K562 (cell line): Measurements from ENCODE around the gene OSCP1. TPM values are rescaled to one million over a fixed set of nuclear protein-coding genes. Genes with fewer than 3 reads are reported as not detected.

Experiments
- BACH1 ChIP-seq: fragments of 200-800 bp; sonication (Bioruptor generic); IDR thresholded peaks from 2 replicates; pipeline ENCODE4 v1.6.1; 2016; ENCODE audit warnings: missing genetic modification characterization, missing compliant biosample characterization
- BCOR ChIP-seq: fragments of 450-650 bp; IDR thresholded peaks from 2 replicates; pipeline ENCODE4 v1.6.1; 2016
- CEBPG ChIP-seq, 3 experiments: fragments of 200-800 bp in 1 of 3; sonication (Bioruptor generic) in 1 of 3; sonication (generic) in 1 of 3; formaldehyde crosslinking in 1 of 3; IDR thresholded peaks in 2 of 3; conservative IDR thresholded peaks in 1 of 3; 2 replicates each; pipeline versions ENCODE4 v1.6.1 to v1.8.0; 2016 to 2022; ENCODE audit warnings: missing compliant biosample characterization in 2 of 3, missing genetic modification characterization in 2 of 3, mild to moderate bottlenecking in 1 of 3, missing genetic modification reagents in 1 of 3
- CREM ChIP-seq: IDR thresholded peaks from 2 replicates; pipeline ENCODE4 v1.6.1; 2014; ENCODE audit warnings: antibody characterized with exemption, low read depth
- CSDE1 ChIP-seq, 2 experiments: fragments of 450-650 bp; IDR thresholded peaks; 2 replicates each; pipeline ENCODE4 v1.6.1; 2016; ENCODE audit warnings: mild to moderate bottlenecking in 1 of 2
- KLF16 ChIP-seq: IDR thresholded peaks from 2 replicates; pipeline ENCODE4 v1.6.1; 2016; ENCODE audit warnings: antibody characterized with exemption
- MCM5 ChIP-seq: fragments of 450-650 bp; IDR thresholded peaks from 2 replicates; pipeline ENCODE4 v1.6.1; 2016; ENCODE audit warnings: low read depth
- NCOR1 ChIP-seq: fragments of 450-650 bp; IDR thresholded peaks from 2 replicates; pipeline ENCODE4 v1.6.1; 2016; ENCODE audit warnings: mild to moderate bottlenecking, moderate library complexity
- NFRKB ChIP-seq: fragments of 450-650 bp; IDR thresholded peaks from 2 replicates; pipeline ENCODE4 v1.6.1; 2016; ENCODE audit warnings: low read depth
- POLR2B ChIP-seq: fragments of 450-650 bp; IDR thresholded peaks from 2 replicates; pipeline ENCODE4 v1.6.1; 2018; ENCODE audit warnings: low read depth; ENCODE audit not compliant: partially characterized antibody
- RAD51 ChIP-seq: fragments of 450-650 bp; IDR thresholded peaks from 2 replicates; pipeline ENCODE4 v1.7.1; 2016; ENCODE audit warnings: low read depth, mild to moderate bottlenecking, borderline replicate concordance
- RREB1 ChIP-seq: fragments of 250-450 bp; sonication (Bioruptor Pico); IDR thresholded peaks from 2 replicates; pipeline ENCODE4 v1.4.0; 2020
- SREBF2 ChIP-seq: sonication (generic); formaldehyde crosslinking; IDR thresholded peaks from 2 replicates; pipeline ENCODE4 v1.4.0; 2020; ENCODE audit warnings: mild to moderate bottlenecking, missing genetic modification reagents
- ZNF589 ChIP-seq: fragments of 200-800 bp; sonication (Bioruptor generic); IDR thresholded peaks from 2 replicates; pipeline ENCODE4 v1.6.1; 2016; ENCODE audit warnings: low read depth, missing genetic modification characterization, missing compliant biosample characterization
- polyA plus RNA-seq, 8 experiments: library from polyadenylated mRNA; depleted of rRNA in 4 of 8; stranded (reverse) in 5 of 8; unstranded in 3 of 8; fragments of >200 nt; fragmentation: Nextera tagmentation in 2 of 8; fragmentation: Illumina TruSeq in 1 of 8; extraction: Ambion mirVana in 2 of 8; extraction: Trizol in 1 of 8; gene quantifications; 2 replicates each; pipeline versions ENCODE4 v1.2.1 to v1.2.3, GENCODE V29; 2011 to 2014; ENCODE audit warnings: inconsistent platforms in 1 of 8, missing spikeins in 1 of 8
- total RNA-seq, 7 experiments: library from RNA; depleted of rRNA in 6 of 7; stranded (reverse); fragments of >200 nt in 6 of 7; fragmentation: Illumina TruSeq in 2 of 7; extraction: Trizol in 2 of 7; gene quantifications; 2 replicates each; pipeline versions ENCODE4 v1.2.1 to v1.2.3, GENCODE V29; 2011 to 2021; ENCODE audit warnings: low replicate concordance in 1 of 7
- TF ChIP-seq, protein P1 (sequence below): fragments of 200-800 bp; sonication (Bioruptor generic); IDR thresholded peaks from 2 replicates; pipeline ENCODE4 v1.6.1; 2017; ENCODE audit warnings: missing genetic modification characterization, missing compliant biosample characterization
- TF ChIP-seq, protein P2 (sequence below): fragments of 450-650 bp; IDR thresholded peaks from 2 replicates; pipeline ENCODE4 v1.6.1; 2018; ENCODE audit warnings: mild to moderate bottlenecking, low read depth; ENCODE audit not compliant: partially characterized antibody
- TF ChIP-seq, protein P3 (sequence below): fragments of 450-650 bp; formaldehyde crosslinking; IDR thresholded peaks from 2 replicates; pipeline ENCODE4 v1.4.0; 2022; ENCODE audit warnings: missing genetic modification characterization

The OSCP1 gene
- total and polyA plus RNA-seq, 9 of the 15 experiments (the other 6 are each of a cell fraction or from before 2014, with no cell fraction given): 0.15 to 0.40 (median 0.33) TPM; not detected in 5

DNA sequence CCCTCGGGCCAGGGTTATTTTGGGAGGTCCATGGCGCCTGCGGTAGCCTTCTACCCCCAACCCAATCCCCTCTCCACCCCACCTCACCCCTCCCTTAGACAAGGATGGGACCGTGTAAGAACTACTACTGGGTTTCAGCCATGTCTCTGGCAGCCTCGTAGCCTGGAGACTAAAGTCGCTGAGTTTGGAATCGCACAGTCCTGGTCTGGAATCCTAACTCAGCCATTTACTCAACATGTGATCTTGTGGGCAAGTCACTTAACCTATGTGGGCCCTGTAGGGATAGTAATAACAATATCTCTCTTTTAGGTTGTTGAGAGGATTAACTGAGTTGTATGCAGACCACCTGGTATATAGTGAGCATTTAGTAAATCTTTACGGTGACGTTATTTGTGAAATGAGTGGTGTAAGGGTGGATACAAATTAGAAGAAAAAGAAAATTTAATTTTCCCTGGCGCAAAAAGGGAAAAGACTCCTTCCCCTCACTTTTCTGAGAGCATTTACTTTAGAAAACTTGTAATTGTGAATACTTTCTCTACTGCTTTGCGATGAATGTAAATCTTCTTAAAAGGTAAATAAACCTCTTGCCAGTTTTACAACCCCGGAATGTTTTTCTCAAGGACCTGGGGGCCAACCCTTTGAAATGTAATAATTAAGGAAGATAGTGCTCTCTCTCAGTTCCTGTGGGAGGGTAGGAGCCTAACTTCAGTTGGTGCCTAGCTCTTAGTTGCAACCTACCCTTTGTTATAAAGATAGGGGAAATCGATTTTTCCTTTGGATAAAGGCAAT, 14.5 kb upstream of the OSCP1 start (continued):
- no peak for TF ChIP-seq NCOR1
- no peak for TF ChIP-seq KLF16
- no peak for TF ChIP-seq SREBF2
- TF ChIP-seq RREB1 (CRISPR knock-in tag): no peak
- TF ChIP-seq BCOR: peak; percentile 60
- TF ChIP-seq, protein P1, sequence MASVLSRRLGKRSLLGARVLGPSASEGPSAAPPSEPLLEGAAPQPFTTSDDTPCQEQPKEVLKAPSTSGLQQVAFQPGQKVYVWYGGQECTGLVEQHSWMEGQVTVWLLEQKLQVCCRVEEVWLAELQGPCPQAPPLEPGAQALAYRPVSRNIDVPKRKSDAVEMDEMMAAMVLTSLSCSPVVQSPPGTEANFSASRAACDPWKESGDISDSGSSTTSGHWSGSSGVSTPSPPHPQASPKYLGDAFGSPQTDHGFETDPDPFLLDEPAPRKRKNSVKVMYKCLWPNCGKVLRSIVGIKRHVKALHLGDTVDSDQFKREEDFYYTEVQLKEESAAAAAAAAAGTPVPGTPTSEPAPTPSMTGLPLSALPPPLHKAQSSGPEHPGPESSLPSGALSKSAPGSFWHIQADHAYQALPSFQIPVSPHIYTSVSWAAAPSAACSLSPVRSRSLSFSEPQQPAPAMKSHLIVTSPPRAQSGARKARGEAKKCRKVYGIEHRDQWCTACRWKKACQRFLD (CRISPR knock-in tag): peak; percentile 95; the same call in 1 of the 2 replicates
- TF ChIP-seq POLR2B: peak; percentile 28
- TF ChIP-seq CSDE1 (IDR thresholded peaks at IDR 0.05): peak in 1 of 2 experiments; percentile 53; a peak in 1 of 4 replicates
- TF ChIP-seq, protein P2, sequence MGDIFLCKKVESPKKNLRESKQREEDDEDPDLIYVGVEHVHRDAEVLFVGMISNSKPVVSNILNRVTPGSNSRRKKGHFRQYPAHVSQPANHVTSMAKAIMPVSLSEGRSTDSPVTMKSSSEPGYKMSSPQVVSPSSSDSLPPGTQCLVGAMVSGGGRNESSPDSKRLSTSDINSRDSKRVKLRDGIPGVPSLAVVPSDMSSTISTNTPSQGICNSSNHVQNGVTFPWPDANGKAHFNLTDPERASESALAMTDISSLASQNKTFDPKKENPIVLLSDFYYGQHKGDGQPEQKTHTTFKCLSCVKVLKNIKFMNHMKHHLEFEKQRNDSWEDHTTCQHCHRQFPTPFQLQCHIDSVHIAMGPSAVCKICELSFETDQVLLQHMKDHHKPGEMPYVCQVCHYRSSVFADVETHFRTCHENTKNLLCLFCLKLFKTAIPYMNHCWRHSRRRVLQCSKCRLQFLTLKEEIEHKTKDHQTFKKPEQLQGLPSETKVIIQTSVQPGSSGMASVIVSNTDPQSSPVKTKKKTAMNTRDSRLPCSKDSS: no peak
- no peak for TF ChIP-seq RAD51
- TF ChIP-seq CREM: no peak
- no peak for TF ChIP-seq MCM5
- peak; percentile 75 for TF ChIP-seq BACH1 (tag)
- TF ChIP-seq, protein P3, sequence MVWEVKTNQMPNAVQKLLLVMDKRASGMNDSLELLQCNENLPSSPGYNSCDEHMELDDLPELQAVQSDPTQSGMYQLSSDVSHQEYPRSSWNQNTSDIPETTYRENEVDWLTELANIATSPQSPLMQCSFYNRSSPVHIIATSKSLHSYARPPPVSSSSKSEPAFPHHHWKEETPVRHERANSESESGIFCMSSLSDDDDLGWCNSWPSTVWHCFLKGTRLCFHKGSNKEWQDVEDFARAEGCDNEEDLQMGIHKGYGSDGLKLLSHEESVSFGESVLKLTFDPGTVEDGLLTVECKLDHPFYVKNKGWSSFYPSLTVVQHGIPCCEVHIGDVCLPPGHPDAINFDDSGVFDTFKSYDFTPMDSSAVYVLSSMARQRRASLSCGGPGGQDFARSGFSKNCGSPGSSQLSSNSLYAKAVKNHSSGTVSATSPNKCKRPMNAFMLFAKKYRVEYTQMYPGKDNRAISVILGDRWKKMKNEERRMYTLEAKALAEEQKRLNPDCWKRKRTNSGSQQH: no peak; the same call in 1 of the 2 replicates
- TF ChIP-seq NFRKB: peak; percentile 85
- 0 out of 2 replicates have a peak, but pooled peaks have one; percentile 36 for TF ChIP-seq ZNF589 (CRISPR knock-in tag)
- no peak for TF ChIP-seq CEBPG (CRISPR knock-in tag; IDR thresholded peaks at IDR 0.05)
- TF ChIP-seq CEBPG (tag; conservative IDR thresholded peaks at IDR 0.05 in 1 of 2, IDR thresholded peaks at IDR 0.05 in 1 of 2): peak in 1 of 2 experiments; percentile 88; a peak in 2 of 4 replicates
